UCSD-AML1 (cell line): Measurements from ENCODE around the gene RCOR1.
"Not testable (repeated sequence)": the region's sequence is repeated elsewhere in the genome, so short reads cannot be mapped to it uniquely, and the experiment has no call there.

Experiments
- DNase-seq: peaks from one replicate; lab custom pipeline; 2025; ENCODE audit not compliant: unreplicated experiment; lab: John Stamatoyannopoulos, UW

Gene RCOR1

DNA sequence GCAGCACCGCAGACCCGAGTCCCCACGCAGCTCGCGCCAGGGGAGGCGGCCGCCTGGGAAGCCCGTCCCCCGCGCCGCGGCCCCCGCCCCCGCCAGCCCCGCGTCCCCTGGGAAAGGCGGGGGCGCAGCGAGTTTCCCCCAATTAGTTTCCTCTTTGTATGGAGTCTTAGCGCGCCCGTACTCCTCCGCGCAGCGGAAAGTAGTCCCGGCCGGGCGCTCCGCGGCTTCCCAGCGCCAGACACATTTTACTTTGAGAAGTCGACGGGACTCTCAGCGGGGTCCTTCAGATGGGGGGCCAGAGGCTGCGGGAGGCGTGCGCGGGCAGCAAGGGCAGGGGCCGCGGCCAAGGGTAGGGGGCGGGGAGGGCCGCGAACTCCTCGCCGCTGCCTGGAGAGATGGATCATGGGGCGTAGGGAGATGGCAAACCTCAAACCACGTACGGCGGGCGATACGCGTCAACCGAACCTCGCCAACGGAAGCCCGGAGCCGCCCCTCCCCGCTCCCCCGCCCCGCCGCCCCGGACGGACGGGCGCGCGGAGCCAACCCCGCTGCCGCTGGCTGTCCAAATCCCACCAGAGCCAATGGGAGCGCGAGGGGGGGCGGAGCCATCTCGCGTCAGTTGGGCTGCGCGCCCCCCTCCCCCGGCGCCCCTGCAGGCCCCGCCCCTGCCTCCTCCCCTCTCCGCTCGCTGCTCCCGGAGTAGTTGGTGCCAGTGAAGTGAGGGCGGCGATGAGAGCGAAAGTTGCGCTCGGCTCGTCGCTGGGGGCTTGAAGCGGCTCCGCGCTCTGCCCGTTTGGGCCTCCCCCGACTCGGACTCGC lies at the start of gene RCOR1:
Gene RCOR1 (plus strand): TSS at position 706 of the 819 bp plus-strand sequence. CDS start 238 bp downstream, outside the sequence.
- peak; percentile 98 for DNase-seq

DNA sequence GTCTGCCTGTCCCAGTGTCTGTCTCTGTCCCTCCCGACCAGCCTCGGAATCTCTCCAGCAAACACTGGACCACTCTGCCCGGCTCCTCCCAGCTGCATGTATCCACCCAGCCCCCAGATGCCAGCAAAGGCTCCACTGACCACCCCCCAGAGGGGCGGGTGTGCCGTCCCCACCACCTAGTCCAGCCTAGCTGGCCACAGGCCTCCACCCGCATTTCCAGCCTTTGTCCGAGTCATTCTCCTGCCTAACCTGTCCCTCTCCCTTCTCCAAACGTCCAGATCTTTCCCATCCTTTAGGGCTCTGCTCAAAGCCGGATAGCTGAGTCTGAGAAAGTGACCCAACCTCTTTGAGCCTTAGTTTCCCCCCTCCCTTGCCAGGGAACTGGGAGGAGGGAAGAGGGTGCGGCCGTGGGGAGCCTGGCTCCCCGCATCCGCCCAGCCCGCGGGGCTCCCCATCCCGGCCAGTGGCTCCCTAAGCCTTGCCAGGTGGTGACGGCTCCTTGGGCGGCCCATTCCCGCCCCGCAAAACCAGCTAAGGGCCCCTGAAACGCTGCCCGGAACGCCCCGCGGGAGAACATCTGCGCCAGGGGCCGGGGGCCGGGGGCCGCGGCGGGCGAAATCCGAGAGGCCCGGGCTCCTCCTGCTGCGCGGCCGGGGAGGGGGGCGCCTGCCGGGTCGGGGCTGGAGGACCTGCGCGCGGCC lies 48.3 kb upstream of the RCOR1 start:
- no peak for DNase-seq

DNA sequence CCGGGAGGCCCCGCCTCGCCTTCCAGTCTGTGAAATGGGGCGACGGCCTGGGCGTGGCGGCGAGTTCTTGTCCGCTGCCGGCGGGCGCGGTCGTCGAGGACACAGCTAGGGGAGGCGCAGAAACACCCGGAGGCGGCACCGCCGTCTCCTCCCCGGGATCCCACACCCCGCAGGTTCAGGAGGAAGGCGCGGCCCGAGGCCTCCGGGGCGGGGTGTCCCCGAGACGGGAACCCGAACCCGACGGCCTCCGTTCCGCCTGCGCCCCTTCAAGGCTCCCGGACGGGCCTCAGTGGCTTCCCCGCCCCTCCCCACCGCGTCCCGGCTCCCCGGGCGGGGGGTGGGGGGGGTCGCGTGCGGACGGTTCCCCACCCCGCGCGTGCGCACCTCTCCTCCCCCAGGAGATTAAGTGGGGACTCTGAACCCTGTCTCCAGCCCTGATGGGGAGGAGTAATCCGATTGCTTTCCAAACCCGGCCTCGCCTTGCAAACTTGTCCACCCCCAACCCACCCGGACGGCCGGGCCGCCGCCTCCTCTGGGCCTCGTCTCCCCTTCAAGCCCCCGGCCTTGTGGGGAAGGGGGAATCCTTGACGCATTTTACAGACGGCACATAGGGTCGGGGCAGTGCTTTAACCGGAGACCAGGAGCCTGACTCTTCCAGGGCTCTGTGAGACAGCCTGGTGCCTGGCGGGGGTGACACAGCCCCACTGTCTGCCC lies 47.5 kb upstream of the RCOR1 start:
- no peak for DNase-seq

GRCh38 chr14:102545461-102546265 lies 46.8 kb upstream of the RCOR1 start:
- DNase-seq = no peak

DNA sequence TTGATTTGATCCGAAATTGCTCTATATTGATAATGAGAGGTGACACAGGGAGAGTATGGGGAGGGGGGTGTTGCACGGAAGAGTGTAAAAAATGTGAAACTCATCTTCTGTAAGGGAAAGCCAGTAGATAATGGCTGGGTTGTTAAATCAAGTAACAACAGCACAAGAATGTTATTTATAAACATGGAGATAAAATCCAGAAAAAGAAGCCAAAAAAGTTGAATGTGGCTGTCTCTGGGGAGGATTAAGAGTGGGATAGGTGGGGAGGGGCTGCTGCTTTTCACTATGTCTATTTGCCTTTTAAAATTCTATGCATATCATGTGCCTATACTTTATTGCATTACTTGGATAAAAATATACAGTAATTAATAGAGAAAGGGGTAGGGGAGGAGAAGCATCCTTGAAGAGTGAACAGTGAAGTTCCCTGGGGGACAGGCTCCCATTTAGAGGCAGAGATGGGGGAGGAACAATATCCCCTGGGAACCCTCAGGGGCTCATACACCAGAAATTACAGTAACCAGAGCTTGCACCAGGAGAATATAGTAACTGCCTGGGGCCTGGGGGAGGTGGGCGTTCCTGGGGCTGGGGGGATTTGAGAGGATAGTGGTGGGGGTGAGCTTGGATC lies 43.7 kb upstream of the RCOR1 start:
- no peak for DNase-seq

DNA sequence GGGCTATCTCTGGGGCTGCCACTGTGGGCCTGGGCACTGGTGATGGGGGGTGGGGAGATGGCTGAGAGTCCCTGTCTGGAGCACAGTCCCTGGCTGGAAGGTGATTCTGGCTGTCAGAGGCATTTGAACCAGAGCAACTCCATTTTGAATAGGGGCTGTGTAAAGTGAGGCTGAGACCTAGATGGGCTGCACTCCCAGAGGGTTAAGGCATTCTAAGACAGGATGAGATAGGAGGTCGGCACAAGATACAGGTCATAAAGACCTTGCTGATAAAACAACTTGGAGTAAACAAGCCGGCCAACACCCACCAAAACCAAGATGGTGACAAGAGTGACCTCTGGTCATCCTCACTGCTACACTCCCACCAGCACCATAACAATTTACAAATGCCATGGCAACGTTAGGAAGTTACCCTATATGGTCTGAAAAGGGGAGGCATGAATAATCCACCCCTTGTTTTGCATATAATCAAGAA lies 41.5 kb upstream of the RCOR1 start:
- not testable (repeated sequence) for DNase-seq

DNA sequence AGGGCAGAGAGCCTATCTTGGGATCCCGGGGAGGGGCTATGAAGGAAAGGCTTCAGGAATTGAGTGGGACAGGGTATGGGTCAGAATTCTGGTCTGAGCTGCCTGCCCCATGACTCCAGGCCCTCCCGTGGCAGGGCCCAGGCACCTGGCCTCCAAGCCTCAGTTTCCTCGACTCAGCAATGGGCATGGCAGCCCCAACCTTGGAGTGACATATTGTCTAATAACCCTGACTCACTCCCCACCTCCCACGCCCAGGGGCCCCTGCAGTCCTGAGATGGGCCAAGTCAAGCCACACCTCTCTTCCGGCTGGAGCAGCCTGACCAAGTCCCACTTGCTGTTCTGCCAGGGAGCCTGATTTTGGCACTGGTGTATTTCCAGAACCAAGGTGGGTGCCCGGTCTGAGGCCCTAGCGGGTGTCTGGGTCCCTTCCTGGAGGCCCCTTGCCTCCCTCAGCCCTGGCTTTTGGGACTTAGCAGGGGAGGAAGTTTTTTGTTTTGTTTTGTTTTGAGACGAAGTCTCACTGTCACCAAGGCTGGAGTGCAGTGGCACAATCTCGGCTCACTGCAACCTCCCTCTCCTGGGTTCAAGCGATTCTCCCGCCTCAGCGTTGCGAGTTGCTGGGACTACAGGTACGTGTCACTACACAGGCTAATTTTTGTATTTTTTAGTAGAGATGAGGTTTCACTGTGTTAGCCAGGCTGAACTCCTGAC lies 40.3 kb upstream of the RCOR1 start:
- no peak for DNase-seq

- DNase-seq = no peak
These were observed 37.3 kb upstream of the RCOR1 start for GRCh38 chr14:102554821-102555819.

DNA sequence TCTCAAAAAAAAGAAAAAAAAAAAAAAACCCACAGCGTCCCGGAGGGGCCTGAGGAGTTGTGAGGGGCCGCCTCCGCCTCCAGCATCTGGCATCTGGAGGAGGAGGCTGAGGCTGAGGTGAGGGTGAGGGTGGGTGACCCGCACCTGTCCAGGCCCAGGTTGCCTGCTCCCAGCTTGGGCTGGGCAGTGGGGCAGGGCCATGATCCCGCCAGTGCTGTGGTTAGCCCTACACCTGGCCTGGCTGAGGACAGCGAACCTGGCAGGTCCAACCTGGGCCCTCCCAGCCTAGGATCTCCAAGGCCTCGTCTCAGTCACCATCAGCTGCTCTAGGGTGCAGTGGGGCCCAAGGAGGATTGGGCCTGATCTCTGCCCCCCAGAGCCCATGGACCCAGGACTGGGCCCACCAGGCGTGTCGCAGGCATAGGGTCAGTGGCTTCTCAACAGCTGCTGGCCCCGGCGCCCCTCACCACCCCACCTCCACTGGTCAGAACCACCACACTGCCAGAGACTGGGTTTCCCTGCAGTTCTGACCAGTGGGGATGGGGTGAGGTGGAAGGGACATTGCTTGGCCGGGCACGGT lies 36.3 kb upstream of the RCOR1 start:
- no peak for DNase-seq

DNA sequence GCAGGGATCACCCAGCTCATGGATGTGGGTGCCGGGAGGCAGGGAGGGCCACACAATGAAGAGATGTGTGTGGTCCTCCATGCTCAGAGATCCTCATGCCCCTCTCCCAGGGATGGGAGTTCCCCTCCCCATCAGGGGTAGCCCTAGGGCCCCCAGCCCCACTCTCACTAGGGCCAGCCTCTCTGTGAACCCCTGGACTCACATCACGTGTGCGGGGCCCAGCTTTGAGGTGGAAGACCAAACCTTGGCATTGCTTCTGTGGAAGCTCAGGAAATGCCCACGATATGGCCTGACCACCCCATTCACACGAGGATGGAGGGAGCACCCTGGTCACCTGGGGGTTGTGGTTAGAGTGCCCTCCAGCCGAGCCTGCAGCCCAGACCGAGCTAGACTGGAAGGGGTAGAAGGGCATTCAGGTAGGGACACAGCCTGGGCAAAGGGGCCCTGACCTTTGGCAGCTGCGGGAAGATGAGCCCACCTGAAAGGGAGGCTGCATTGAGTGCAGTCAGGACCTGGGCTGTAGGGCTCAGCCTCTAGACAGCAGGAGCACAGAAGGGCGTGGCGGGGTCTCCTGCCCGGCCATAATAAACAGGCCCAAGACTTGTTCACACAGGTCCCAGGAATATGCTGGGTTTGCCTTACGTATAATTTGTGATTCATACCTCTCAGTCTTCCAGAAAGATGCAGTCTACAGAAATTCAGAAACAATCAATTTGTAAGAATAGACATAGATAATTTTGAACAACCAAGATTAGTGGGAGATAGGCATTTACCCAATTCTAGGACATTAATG lies 34.8 kb upstream of the RCOR1 start:
- no peak for DNase-seq

GRCh38 chr14:102558556-102558955 lies 33.9 kb upstream of the RCOR1 start:
- DNase-seq = no peak

DNA sequence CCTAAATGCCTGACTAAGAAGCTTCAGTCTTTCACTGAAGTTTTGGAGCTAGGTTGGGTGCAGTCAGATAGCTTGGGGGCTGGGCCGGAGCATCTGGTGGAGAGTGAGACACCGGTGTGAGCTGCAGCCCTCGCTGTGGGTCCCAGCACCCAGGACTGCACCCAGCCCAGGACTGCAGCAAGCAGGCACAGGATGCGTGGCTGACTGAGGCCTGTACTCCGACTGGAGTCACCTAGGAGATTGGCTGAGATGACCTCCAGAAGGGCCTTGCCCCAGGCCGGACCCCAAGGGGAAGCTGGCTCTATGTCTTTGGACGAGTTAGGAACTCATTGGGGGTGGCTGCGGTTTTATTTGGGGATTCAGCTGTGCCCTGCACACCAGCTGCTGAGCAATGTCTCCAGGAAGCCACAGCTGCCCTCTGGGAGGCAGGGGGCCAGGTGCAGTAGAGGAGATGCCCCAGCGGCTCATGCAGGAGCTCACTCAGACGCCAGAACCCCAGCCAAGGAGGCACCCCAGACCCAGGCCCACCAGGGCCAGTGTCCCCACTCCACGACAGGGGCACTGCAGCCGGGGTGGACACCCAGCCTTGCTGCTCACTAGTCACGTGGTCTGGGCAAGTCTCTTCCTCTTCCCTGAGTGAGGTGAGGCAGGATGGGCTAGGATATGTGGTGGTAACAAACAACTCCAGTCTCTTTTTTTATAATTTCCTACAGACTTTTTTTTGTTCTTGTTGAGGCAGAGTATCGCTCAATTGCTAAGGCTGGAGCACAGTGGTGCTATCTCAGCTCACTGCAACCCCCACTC lies 31.8 kb upstream of the RCOR1 start:
- DNase-seq = no peak

DNA sequence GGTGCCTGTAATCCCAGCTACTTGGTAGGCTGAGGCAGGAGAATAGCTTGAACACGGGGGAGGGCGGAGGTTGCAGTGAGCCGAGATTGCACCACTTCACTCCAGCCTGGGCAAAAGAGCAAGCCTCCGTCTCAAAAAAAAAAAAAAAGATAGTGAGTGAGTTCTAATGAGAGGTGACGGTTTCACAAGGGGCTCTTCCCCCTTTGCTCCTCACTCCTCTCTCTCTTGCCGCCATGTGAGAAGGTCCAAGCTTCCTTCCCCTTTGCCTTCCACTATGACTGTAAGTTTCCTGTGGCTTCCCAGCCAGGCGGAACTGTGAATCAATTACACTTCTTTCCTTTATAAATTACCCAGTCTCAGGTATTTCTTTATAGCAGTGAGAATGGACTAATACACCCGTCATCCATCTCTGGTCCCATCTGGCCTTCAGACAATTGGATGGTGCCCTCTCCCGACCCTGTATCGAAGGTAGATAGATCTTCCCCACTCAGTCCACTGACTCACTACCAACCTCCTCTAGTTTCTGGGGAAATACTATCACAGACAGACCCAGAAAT lies 27.0 kb upstream of the RCOR1 start:
- DNase-seq = peak; percentile 31

GRCh38 chr14:102565959-102566358 lies 26.5 kb upstream of the RCOR1 start:
- DNase-seq = no peak

GRCh38 chr14:102568115-102568614 lies 24.3 kb upstream of the RCOR1 start:
- peak; percentile 62 for DNase-seq
